K562 (cell line): ENCODE results near the gene FTH1. TPM values are rescaled to one million over a fixed set of nuclear protein-coding genes. Genes with fewer than 3 reads are reported as not detected.
A peak's percentile ranks its signal among the peaks of the same experiment; 100 is the strongest.

Experiments
- CREB1 ChIP-seq, 2 experiments: sonication (generic) in 1 of 2; formaldehyde crosslinking in 1 of 2; IDR thresholded peaks; 2 replicates each; pipeline versions ENCODE4 v1.6.1 to v1.8.0; 2012 to 2022; ENCODE audit warnings: inconsistent platforms in 1 of 2, mild to moderate bottlenecking in 1 of 2, missing genetic modification reagents in 1 of 2, moderate library complexity in 1 of 2
- CTBP1 ChIP-seq: fragments of 450-650 bp; IDR thresholded peaks from 2 replicates; pipeline ENCODE4 v1.6.1; 2016; ENCODE audit warnings: borderline replicate concordance
- DIDO1 ChIP-seq: fragments of 450-650 bp; IDR thresholded peaks from 2 replicates; pipeline ENCODE4 v1.6.1; 2016; ENCODE audit warnings: low read depth, missing biosample characterization, missing genetic modification characterization
- ESRRA ChIP-seq: fragments of 450-650 bp; IDR thresholded peaks from 2 replicates; pipeline ENCODE4 v1.6.1; 2014; ENCODE audit warnings: low read depth, mild to moderate bottlenecking, moderate library complexity, borderline replicate concordance
- HOXB6 ChIP-seq: fragments of 250-450 bp; sonication (Bioruptor Pico); IDR thresholded peaks from 2 replicates; pipeline ENCODE4 v1.5.1; 2022; ENCODE audit warnings: mild to moderate bottlenecking, borderline replicate concordance
- ILF3 ChIP-seq: fragments of 450-650 bp; IDR thresholded peaks from 2 replicates; pipeline ENCODE4 v1.6.1; 2018; ENCODE audit warnings: antibody characterized with exemption, mild to moderate bottlenecking, moderate library complexity, borderline replicate concordance
- JUND ChIP-seq, 2 experiments: IDR thresholded peaks; 2 replicates in 1 of 2; 3 replicates in 1 of 2; pipeline ENCODE4 v1.6.1; 2011; ENCODE audit warnings: borderline replicate concordance in 2 of 2, low read depth in 2 of 2, low read length in 2 of 2, improper control_type of control experiment in 1 of 2, missing biosample characterization in 1 of 2, missing genetic modification characterization in 1 of 2, missing genetic modification reagents in 1 of 2
- LARP7 ChIP-seq: fragments of 450-650 bp; IDR thresholded peaks from 2 replicates; pipeline ENCODE4 v1.6.1; 2016
- MCM7 ChIP-seq, 2 experiments: fragments of 450-650 bp; IDR thresholded peaks; 2 replicates each; pipeline ENCODE4 v1.6.1; 2016 to 2018
- NCOR1 ChIP-seq: fragments of 450-650 bp; IDR thresholded peaks from 2 replicates; pipeline ENCODE4 v1.6.1; 2016; ENCODE audit warnings: mild to moderate bottlenecking, moderate library complexity
- NFE2L1 ChIP-seq: fragments of 450-650 bp; IDR thresholded peaks from 2 replicates; pipeline ENCODE4 v1.6.1; 2016; ENCODE audit warnings: missing genetic modification characterization, low read depth, mild to moderate bottlenecking, missing compliant biosample characterization, moderate library complexity, borderline replicate concordance
- NFXL1 ChIP-seq: fragments of 450-650 bp; formaldehyde crosslinking; IDR thresholded peaks from 2 replicates; pipeline ENCODE4 v1.4.0; 2021; ENCODE audit warnings: mild to moderate bottlenecking
- PHTF2 ChIP-seq: fragments of 250-450 bp; sonication (Bioruptor Pico); IDR thresholded peaks from 2 replicates; pipeline ENCODE4 v1.5.0; 2021; ENCODE audit warnings: mild to moderate bottlenecking
- RBM22 ChIP-seq: fragments of 200-400 bp; formaldehyde crosslinking; IDR thresholded peaks from 2 replicates; pipeline ENCODE4 v1.6.1; 2018; ENCODE audit warnings: low read length, low read depth; ENCODE audit not compliant: poor library complexity, severe bottlenecking
- SRF ChIP-seq, 2 experiments: fragments of 250-450, 450-650 bp in 1 of 2; sonication (Bioruptor Pico) in 1 of 2; sonication (generic) in 1 of 2; formaldehyde crosslinking; IDR thresholded peaks; 2 replicates each; pipeline versions ENCODE4 v1.5.0 to v1.5.1; 2020 to 2022; ENCODE audit warnings: mild to moderate bottlenecking in 1 of 2, missing genetic modification reagents in 1 of 2
- TCFL5 ChIP-seq: fragments of 250-450 bp; sonication (Bioruptor Pico); conservative IDR thresholded peaks from 2 replicates; pipeline ENCODE4 v1.6.1; 2021; ENCODE audit warnings: mild to moderate bottlenecking, moderate library complexity, matching md5 sums
- ZNF165 ChIP-seq: fragments of 250-450 bp; sonication (Bioruptor Pico); IDR thresholded peaks from 2 replicates; pipeline ENCODE4 v1.4.0; 2020; ENCODE audit warnings: borderline replicate concordance
- ZNF212 ChIP-seq: fragments of 450-650 bp; formaldehyde crosslinking; IDR thresholded peaks from 2 replicates; pipeline ENCODE4 v1.4.0; 2020; ENCODE audit warnings: mild to moderate bottlenecking
- ZNF263 ChIP-seq: sonication (generic); formaldehyde crosslinking; IDR thresholded peaks from 2 replicates; pipeline ENCODE4 v1.8.0; 2022; ENCODE audit warnings: mild to moderate bottlenecking, missing genetic modification reagents, borderline replicate concordance
- ZNF561 ChIP-seq: fragments of 450-650 bp; formaldehyde crosslinking; conservative IDR thresholded peaks from 2 replicates; pipeline ENCODE4 v1.4.0; 2020; ENCODE audit warnings: mild to moderate bottlenecking, moderate library complexity
- polyA plus RNA-seq, 8 experiments: library from polyadenylated mRNA; depleted of rRNA in 4 of 8; stranded (reverse) in 5 of 8; unstranded in 3 of 8; fragments of >200 nt; fragmentation: Nextera tagmentation in 2 of 8; fragmentation: Illumina TruSeq in 1 of 8; extraction: Ambion mirVana in 2 of 8; extraction: Trizol in 1 of 8; gene quantifications; 2 replicates each; pipeline versions ENCODE4 v1.2.1 to v1.2.3, GENCODE V29; 2011 to 2014; ENCODE audit warnings: inconsistent platforms in 1 of 8, missing spikeins in 1 of 8
- total RNA-seq, 7 experiments: library from RNA; depleted of rRNA in 6 of 7; stranded (reverse); fragments of >200 nt in 6 of 7; fragmentation: Illumina TruSeq in 2 of 7; extraction: Trizol in 2 of 7; gene quantifications; 2 replicates each; pipeline versions ENCODE4 v1.2.1 to v1.2.3, GENCODE V29; 2011 to 2021; ENCODE audit warnings: low replicate concordance in 1 of 7
- TF ChIP-seq, protein P1 (sequence below): sonication (generic); formaldehyde crosslinking; IDR thresholded peaks from 2 replicates; pipeline ENCODE4 v1.8.1; 2023; ENCODE audit warnings: mild to moderate bottlenecking, missing genetic modification reagents
- TF ChIP-seq, protein P2 (sequence below): fragments of 450-650 bp; IDR thresholded peaks from 2 replicates; pipeline ENCODE4 v1.6.1; 2018; ENCODE audit not compliant: partially characterized antibody

FTH1 gene
- total and polyA plus RNA-seq, 9 of the 15 experiments (the other 6 are each of a cell fraction or from before 2014, with no cell fraction given): 370 to 3,146 (median 802) TPM

- TF ChIP-seq, protein P1, sequence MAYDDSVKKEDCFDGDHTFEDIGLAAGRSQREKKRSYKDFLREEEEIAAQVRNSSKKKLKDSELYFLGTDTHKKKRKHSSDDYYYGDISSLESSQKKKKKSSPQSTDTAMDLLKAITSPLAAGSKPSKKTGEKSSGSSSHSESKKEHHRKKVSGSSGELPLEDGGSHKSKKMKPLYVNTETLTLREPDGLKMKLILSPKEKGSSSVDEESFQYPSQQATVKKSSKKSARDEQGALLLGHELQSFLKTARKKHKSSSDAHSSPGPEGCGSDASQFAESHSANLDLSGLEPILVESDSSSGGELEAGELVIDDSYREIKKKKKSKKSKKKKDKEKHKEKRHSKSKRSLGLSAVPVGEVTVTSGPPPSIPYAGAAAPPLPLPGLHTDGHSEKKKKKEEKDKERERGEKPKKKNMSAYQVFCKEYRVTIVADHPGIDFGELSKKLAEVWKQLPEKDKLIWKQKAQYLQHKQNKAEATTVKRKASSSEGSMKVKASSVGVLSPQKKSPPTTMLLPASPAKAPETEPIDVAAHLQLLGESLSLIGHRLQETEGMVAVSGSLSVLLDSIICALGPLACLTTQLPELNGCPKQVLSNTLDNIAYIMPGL: no peak
- peak; percentile 17; the same call in 1 of the 2 replicates for TF ChIP-seq NFE2L1 (tag)
- peak; percentile 51; the same call in 1 of the 2 replicates for TF ChIP-seq DIDO1 (tag)
- TF ChIP-seq NFXL1 (CRISPR knock-in tag): peak; percentile 78; the same call in 1 of the 2 replicates
- TF ChIP-seq ESRRA: no peak
- no peak for TF ChIP-seq MCM7 (IDR thresholded peaks at IDR 0.05)
- TF ChIP-seq NCOR1: no peak
- TF ChIP-seq HOXB6 (CRISPR knock-in tag): 0 out of 2 replicates have a peak, but pooled peaks have one; percentile 31
- peak; percentile 74; the same call in 1 of the 2 replicates for TF ChIP-seq ZNF561 (CRISPR knock-in tag)
- TF ChIP-seq ILF3: no peak
- peak; percentile 90; the same call in 1 of the 2 replicates for TF ChIP-seq ZNF165 (CRISPR knock-in tag)
- TF ChIP-seq CTBP1: no peak
- TF ChIP-seq SRF (CRISPR knock-in tag; IDR thresholded peaks at IDR 0.05): peak in 1 of 2 experiments; percentile 47; a peak in 1 of 4 replicates
- TF ChIP-seq, protein P2, sequence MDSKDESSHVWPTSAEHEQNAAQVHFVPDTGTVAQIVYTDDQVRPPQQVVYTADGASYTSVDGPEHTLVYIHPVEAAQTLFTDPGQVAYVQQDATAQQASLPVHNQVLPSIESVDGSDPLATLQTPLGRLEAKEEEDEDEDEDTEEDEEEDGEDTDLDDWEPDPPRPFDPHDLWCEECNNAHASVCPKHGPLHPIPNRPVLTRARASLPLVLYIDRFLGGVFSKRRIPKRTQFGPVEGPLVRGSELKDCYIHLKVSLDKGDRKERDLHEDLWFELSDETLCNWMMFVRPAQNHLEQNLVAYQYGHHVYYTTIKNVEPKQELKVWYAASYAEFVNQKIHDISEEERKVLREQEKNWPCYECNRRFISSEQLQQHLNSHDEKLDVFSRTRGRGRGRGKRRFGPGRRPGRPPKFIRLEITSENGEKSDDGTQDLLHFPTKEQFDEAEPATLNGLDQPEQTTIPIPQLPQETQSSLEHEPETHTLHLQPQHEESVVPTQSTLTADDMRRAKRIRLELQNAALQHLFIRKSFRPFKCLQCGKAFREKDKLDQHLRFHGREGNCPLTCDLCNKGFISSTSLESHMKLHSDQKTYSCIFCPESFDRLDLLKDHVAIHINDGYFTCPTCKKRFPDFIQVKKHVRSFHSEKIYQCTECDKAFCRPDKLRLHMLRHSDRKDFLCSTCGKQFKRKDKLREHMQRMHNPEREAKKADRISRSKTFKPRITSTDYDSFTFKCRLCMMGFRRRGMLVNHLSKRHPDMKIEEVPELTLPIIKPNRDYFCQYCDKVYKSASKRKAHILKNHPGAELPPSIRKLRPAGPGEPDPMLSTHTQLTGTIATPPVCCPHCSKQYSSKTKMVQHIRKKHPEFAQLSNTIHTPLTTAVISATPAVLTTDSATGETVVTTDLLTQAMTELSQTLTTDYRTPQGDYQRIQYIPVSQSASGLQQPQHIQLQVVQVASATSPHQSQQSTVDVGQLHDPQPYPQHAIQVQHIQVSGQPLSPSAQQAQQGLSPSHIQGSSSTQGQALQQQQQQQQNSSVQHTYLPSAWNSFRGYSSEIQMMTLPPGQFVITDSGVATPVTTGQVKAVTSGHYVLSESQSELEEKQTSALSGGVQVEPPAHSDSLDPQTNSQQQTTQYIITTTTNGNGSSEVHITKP: no peak
- TF ChIP-seq CREB1 (IDR thresholded peaks at IDR 0.05): no peak
- no peak for TF ChIP-seq CREB1 (CRISPR knock-in tag; IDR thresholded peaks at IDR 0.05)
- TF ChIP-seq RBM22: no peak
- no peak for TF ChIP-seq ZNF263 (CRISPR knock-in tag)
- TF ChIP-seq TCFL5: peak; percentile 83
- TF ChIP-seq PHTF2 (CRISPR knock-in tag): no peak
- no peak for TF ChIP-seq LARP7
- no peak for TF ChIP-seq JUND (IDR thresholded peaks at IDR 0.05; ENCODE audit: borderline replicate concordance, low read depth, low read length)
- TF ChIP-seq JUND (tag; IDR thresholded peaks at IDR 0.05; ENCODE audit: borderline replicate concordance, low read depth, low read length): peak; percentile 51; the same call in 2 of the 3 replicates
- no peak for TF ChIP-seq ZNF212 (CRISPR knock-in tag)
Measured at GRCh38 chr11:62013537-62014476, 46.4 kb upstream of the FTH1 start (continued).
